Skeletal muscle tissue (tissue), 4 donors: ENCODE measurements around the gene SLC31A2. TPM values are rescaled to one million over a fixed set of nuclear protein-coding genes. Genes with fewer than 3 reads are reported as not detected.
A peak's percentile ranks its signal among the peaks of the same experiment; 100 is the strongest.

Experiments
- H3K27ac ChIP-seq: one replicate; pipeline ENCODE4 v1.7.0; 2013; ENCODE audit warnings: mild to moderate bottlenecking, low read depth, low read length, inconsistent platforms
- H3K27me3 ChIP-seq, 3 donors: one replicate each; pipeline ENCODE4 v1.7.0; 2013; ENCODE audit warnings: low read length in 3 of 3; ENCODE audit not compliant: control insufficient read depth in 3 of 3, insufficient read depth in 3 of 3
- H3K36me3 ChIP-seq, 3 donors: one replicate each; pipeline ENCODE4 v1.7.0; 2013; ENCODE audit warnings: low read length in 3 of 3; ENCODE audit not compliant: control insufficient read depth in 3 of 3, insufficient read depth in 3 of 3
- H3K4me1 ChIP-seq, 3 donors: one replicate each; pipeline ENCODE4 v1.7.0; 2013; ENCODE audit warnings: low read length in 3 of 3, mild to moderate bottlenecking in 3 of 3; ENCODE audit not compliant: control insufficient read depth in 3 of 3, insufficient read depth in 3 of 3
- H3K4me3 ChIP-seq, 3 donors: one replicate each; pipeline ENCODE4 v1.7.0; 2013; ENCODE audit warnings: low read length in 3 of 3
- H3K9ac ChIP-seq, 3 donors: one replicate each; pipeline ENCODE4 v1.7.0; 2013; ENCODE audit warnings: low read length in 3 of 3, mild to moderate bottlenecking in 3 of 3, moderate library complexity in 2 of 3, low read depth in 1 of 3
- H3K9me3 ChIP-seq, 3 donors: one replicate each; pipeline ENCODE4 v1.7.0; 2013; ENCODE audit warnings: low read length in 3 of 3; ENCODE audit not compliant: control insufficient read depth in 3 of 3
- total RNA-seq: library from RNA; depleted of rRNA; stranded (reverse); fragments of >200 nt; gene quantifications from one replicate; pipeline ENCODE4 v1.2.3, GENCODE V29; 2014
- donor health status: Osteomylitis.

SLC31A2 gene
- total RNA-seq, 1 donor from 2014 or later: 5.2 TPM

DNA sequence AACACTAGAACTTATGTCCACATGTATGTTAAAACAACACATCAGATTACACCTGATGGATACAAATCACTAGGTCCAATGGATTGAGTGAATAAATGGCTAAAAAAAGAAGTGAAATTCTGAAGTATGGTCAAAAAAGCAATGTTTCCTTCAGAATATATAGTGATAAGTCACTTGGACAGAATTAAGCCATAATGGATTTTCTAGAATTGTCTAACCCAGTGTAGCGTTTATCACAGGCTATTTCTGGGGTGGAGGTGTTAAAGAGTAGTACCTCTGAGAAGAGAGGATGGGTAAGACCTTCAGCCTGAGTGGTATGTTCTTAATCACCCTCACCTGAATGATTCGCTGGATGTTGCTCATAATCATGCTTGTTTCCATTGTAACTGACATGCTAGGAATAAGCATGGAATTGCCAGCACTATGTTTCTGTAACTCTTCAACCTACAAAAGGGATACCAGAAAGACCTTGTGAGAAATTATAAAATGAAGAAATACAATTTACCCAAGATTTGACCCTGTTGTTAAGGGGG, 33.2 kb downstream of the SLC31A2 start:
- H3K4me3 ChIP-seq: no peak overlapping the region
- H3K27me3 ChIP-seq: no peaks in the 10 kb centered on the region
- H3K36me3 ChIP-seq: peaks cover 53 to 87% (median 80%) of the 10 kb centered on the region in 3 donors
- no peak overlapping the region for H3K27ac ChIP-seq
- no peak overlapping the region for H3K9ac ChIP-seq
- no peaks in the 10 kb centered on the region for H3K9me3 ChIP-seq
- no peaks in the 10 kb centered on the region for H3K4me1 ChIP-seq

DNA sequence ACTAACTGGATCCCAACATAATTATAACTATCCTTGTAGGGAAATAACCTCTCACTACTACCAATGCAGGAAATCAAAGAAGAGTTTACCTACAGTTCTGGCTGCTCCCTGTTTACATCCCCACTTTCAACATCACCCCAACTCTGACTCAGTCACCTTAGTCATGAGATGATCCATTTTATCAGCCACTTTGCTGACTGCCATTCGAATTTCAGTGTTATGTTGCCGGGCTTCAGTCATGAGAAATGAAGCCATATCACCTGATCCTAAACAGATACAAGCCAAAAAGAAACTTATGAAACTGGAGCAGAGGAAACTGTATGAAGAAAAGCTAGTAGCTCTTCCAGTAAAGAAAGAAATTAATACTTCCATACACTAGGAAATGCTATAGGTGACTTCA, 33.7 kb downstream of the SLC31A2 start:
- Histone ChIP-seq H3K36me3 (peaks cover 52 to 86% (median 80%) of the 10 kb centered on the region in 3 donors), H3K4me1 (no peaks in the 10 kb centered on the region), H3K9me3 (no peaks in the 10 kb centered on the region), H3K4me3 (no peak overlapping the region), H3K9ac (no peak overlapping the region), H3K27me3 (no peaks in the 10 kb centered on the region), H3K27ac (no peak overlapping the region)

DNA sequence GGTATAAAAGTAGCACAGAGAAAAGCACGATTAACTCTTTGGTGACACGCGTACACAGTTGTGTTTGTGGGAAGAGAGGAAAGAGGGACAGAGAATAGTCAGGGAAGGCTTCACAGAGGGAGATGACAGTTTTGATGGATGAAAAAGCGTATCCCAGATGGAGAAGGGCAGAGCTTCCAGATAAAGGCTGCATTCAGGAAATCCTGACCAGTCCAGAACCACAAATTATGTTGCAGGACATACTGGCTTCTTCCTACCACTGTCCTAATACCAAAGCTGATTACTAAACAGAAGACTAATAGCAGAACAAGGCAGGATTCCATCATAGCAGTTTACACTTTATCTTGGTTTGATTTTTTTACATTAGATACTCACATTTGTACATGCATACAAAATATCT, 34.5 kb downstream of the SLC31A2 start:
- H3K36me3 ChIP-seq: peaks cover 56 to 87% (median 85%) of the 10 kb centered on the region in 3 donors
- H3K9ac ChIP-seq: no peak overlapping the region
- H3K4me3 ChIP-seq: no peak overlapping the region
- H3K4me1 ChIP-seq: no peaks in the 10 kb centered on the region
- H3K27me3 ChIP-seq: no peaks in the 10 kb centered on the region
- no peaks in the 10 kb centered on the region for H3K9me3 ChIP-seq
- H3K27ac ChIP-seq: no peak overlapping the region

DNA sequence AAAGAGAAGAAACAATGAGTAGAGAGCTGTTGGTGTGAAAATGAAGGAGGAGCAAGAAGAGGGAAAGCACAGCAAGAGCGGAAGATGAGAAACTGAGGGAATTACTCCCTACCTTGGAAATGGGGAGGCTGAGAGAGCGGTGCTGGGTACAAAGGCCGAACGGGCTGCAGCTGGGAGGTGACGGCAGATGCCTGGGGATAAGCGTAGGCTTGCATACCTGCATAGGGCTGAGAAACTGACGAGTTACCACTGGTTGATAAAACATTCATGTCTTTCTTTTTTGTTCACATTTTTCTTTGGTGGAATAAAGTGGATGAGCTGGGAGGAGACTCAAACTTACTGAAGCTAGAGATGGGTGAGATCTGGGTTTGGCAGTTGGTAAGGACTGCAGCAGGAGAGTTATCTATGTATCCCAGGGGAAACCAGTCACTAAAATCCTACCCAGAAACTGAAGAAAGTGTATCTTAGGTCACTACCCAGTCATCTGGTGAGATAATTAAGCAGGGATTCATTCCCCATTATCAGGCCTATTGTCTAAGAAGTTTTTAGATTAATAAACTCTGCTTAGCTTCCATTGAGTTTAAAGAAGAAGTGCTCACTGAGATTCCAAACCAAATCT, 35.4 kb downstream of the SLC31A2 start:
- Histone ChIP-seq H3K9ac (no peak overlapping the region), H3K4me3 (no peak overlapping the region), H3K4me1 (no peaks in the 10 kb centered on the region), H3K36me3 (peaks cover 57 to 79% (median 79%) of the 10 kb centered on the region in 3 donors), H3K27ac (no peak overlapping the region), H3K9me3 (no peaks in the 10 kb centered on the region), H3K27me3 (no peaks in the 10 kb centered on the region)

DNA sequence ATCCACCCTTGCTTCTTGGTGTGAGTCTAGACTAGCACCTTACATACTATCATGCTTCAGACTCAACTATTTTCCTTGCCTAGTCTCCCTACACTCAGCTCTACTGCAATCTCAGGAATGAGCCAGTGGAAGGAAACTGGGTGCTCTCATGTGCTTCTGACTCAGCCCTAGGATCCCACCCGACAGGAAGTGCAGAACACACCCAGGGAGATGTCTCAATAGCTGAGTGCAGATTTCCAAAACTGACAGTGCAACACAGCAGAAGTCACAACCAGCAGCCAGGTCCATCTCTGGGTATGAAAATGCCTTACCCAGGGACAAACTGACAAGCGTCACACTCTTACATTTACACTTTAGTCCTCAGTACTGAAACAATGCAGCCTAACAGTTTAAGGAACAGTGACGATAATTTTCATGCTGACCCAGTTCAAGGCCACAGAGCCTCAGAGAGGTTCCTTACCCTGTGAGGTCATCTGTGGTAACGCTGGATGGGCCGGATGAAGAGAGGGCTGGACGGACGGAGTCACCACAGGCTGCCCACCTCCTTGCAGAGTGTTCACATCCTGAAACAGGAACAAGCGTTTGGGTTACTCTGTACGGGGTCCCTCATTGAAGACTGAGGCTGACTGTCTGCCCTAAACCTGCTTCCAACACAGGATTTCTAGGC, 37.3 kb downstream of the SLC31A2 start:
- Histone ChIP-seq H3K27me3 (no peaks in the 10 kb centered on the region), H3K36me3 (peaks cover 42 to 72% (median 67%) of the 10 kb centered on the region in 3 donors), H3K27ac (peak overlapping the region; percentile 33), H3K4me1 (no peaks in the 10 kb centered on the region), H3K4me3 (peak overlapping the region in 1 of 3 donors; percentile 34), H3K9me3 (no peaks in the 10 kb centered on the region), H3K9ac (no peak overlapping the region)

DNA sequence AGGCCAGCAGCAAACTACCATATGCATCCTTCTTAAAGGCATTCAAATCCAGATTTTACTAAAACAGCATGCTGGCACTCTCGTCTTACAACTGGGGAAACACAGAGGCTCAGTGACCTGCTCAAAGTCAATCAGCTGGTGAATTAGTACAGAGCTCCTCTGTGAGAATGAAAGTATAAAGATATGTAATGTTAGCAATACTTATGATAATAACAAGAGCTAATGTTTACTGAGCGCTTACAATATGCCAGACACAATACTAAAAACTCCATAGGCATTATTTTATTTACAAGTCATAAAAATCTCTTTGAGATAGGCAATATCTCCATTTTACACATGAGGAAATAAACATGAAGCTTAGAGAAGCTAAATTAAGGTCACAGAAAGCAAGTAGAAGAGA, 41.6 kb downstream of the SLC31A2 start:
- Histone ChIP-seq H3K9me3 (no peaks in the 10 kb centered on the region), H3K27ac (no peak overlapping the region), H3K27me3 (no peaks in the 10 kb centered on the region), H3K36me3 (peaks cover 29 to 51% (median 51%) of the 10 kb centered on the region in 3 donors), H3K9ac (no peak overlapping the region), H3K4me1 (no peaks in the 10 kb centered on the region), H3K4me3 (no peak overlapping the region)

DNA sequence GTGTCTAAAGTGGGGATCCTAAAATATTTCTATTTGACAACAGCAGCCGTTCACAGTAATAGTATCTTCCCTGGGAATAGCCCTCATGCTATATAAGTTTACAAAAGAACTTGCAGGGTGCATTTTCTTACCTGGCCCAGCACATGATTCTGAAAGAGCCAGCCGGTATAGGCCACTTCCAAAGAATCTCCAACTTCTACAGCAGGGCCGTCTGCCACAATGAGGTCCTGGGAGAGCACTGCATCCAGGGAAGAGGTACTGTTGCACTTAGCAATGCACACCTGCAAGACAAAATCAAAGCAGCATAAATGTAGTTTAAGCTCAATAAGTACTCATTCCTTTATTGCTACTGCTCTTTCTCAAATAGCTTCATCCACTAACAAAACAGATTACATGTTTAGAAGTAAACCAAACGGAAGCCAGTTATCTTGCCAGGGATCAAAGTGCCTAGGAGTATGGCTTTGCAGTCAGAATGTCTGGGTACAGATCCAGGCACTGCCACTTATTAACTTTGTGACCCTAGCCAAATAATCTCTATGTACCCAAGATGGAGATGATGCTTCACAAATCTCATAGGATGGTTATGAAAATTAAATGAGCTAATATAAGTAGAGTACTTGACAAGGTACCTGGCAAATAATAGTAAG, 49.0 kb downstream of the SLC31A2 start:
- Histone ChIP-seq H3K4me1 (no peaks in the 10 kb centered on the region), H3K27ac (no peak overlapping the region), H3K4me3 (no peak overlapping the region), H3K9ac (no peak overlapping the region), H3K36me3 (peaks cover 17 to 60% (median 53%) of the 10 kb centered on the region in 3 donors), H3K9me3 (no peaks in the 10 kb centered on the region), H3K27me3 (no peaks in the 10 kb centered on the region)

DNA sequence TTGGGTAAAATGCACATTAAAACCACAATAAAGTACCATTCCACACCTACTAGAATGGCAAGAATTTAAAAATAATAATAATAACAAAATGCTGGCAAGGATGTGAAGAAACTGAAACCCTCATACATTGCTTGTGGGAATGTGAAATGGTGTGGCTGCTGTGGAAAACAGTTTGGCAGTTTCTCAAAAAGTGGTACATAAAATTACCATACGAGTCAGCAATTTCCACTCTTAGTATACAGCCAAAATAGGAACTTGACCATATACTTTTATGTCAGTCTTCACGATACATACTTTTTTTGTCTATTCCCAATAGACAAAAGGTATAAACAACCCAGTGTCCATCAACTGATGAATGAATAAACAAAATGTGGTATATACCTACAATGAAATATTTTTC, 54.6 kb downstream of the SLC31A2 start:
- Histone ChIP-seq H3K27me3 (no peaks in the 10 kb centered on the region), H3K4me3 (no peak overlapping the region), H3K4me1 (no peaks in the 10 kb centered on the region), H3K27ac (no peak overlapping the region), H3K9me3 (no peaks in the 10 kb centered on the region), H3K36me3 (peaks cover 13 to 51% (median 48%) of the 10 kb centered on the region in 3 donors), H3K9ac (no peak overlapping the region)

DNA sequence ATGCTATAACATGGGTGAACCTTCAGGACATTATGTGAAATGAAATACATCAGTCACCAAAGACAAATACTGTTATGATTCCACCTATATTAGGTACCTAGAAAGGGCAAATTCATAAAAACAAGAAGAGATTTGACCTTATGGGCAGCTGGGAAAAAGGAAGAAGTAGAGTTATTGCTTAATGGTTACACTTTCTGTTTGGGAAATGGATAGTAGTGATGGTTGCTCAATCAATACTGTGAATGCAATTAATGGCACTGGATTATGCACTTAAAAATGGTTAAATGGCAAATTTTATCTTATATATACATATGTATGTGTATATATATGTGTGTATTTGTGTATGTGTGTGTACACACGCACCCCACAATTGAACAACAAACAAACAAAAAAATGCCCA, 55.1 kb downstream of the SLC31A2 start:
- Histone ChIP-seq H3K27me3 (no peaks in the 10 kb centered on the region), H3K27ac (no peak overlapping the region), H3K4me3 (no peak overlapping the region), H3K9ac (no peak overlapping the region), H3K9me3 (no peaks in the 10 kb centered on the region), H3K4me1 (no peaks in the 10 kb centered on the region), H3K36me3 (peaks cover 17 to 54% (median 51%) of the 10 kb centered on the region in 3 donors)

DNA sequence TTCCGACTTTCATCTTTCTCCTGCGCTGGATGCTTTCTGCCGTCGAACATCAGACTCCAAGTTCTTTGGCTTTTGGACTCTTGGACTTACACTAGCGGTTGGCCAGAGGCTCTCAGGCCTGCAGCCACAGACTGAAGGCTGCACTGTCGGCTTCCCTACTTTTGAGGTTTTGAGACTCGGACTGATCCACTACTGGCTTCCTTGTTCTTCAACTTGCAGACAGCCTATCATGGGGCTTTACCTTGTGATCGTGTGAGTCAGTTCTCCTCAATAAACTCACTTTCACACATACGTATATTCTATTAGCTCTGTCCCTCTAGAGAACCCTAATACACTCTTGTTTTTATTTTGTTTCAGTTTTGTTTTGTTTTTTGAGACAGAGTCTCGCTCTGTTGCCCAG, 60.0 kb downstream of the SLC31A2 start:
- H3K27me3 ChIP-seq: no peaks in the 10 kb centered on the region
- H3K27ac ChIP-seq: no peak overlapping the region
- H3K4me3 ChIP-seq: no peak overlapping the region
- H3K9me3 ChIP-seq: no peaks in the 10 kb centered on the region
- peaks cover 14 to 28% (median 28%) of the 10 kb centered on the region in 3 donors for H3K36me3 ChIP-seq
- no peak overlapping the region for H3K9ac ChIP-seq
- no peaks in the 10 kb centered on the region for H3K4me1 ChIP-seq
